SK-N-MC (cell line): ENCODE measurements around the gene NDC1.
A peak's percentile ranks its signal among the peaks of the same experiment; 100 is the strongest.
"Not testable (repeated sequence)": the region's sequence is repeated elsewhere in the genome, so short reads cannot be mapped to it uniquely, and the experiment has no call there.

Source experiments
- DNase-seq: peaks from one replicate; pipeline ENCODE4 v3.0.0-alpha.2; 2011; ENCODE audit warnings: low read depth, low spot score
- H3K27ac ChIP-seq: fragments of 200-600 bp; sonication (generic); 2 replicates; pipeline ENCODE4 v1.5.1; 2016; ENCODE audit warnings: mixed run types
- H3K36me3 ChIP-seq: fragments of 200-600 bp; sonication (generic); 2 replicates; pipeline ENCODE4 v1.6.1; 2017; ENCODE audit warnings: antibody characterized with exemption, low read length, mixed read lengths; ENCODE audit not compliant: insufficient read depth
- H3K4me3 ChIP-seq: fragments of 200-600 bp; sonication (generic); 2 replicates; pipeline ENCODE4 v1.5.1; 2016
- H3K9ac ChIP-seq: fragments of 200-600 bp; sonication (generic); 2 replicates; pipeline ENCODE4 v1.8.0; 2017; ENCODE audit warnings: mixed run types, mixed read lengths; ENCODE audit not compliant: insufficient read length
- H3K9me3 ChIP-seq: fragments of 200-600 bp; sonication (generic); 2 replicates; pipeline ENCODE4 v1.6.1; 2017; ENCODE audit warnings: low read depth, mild to moderate bottlenecking, antibody characterized with exemption, low read length, moderate library complexity, mixed read lengths
- EZH2 ChIP-seq: fragments of 200-600 bp; sonication (generic); IDR thresholded peaks from one replicate; pipeline ENCODE4 v1.6.1; 2017; ENCODE audit warnings: antibody characterized with exemption
- FOXP2 ChIP-seq: optimal IDR thresholded peaks from 2 replicates; pipeline ENCODE3; 2011; ENCODE audit warnings: mild to moderate bottlenecking, moderate library complexity; ENCODE audit not compliant: insufficient read depth; ENCODE audit errors: extremely low read length, control extremely low read depth
- POLR2AphosphoS5 ChIP-seq: IDR thresholded peaks from 2 replicates; pipeline ENCODE4 v1.6.1; 2012; ENCODE audit warnings: mild to moderate bottlenecking, low read depth, low read length, borderline replicate concordance

NDC1 gene

GRCh38 chr1:53837924-53838653, at the start of gene NDC1:
Gene NDC1 (minus strand): TSS chr1:53838296. CDS start chr1:53838261, 35 bp downstream.
- peaks cover 18% of the 10 kb centered on the region for H3K36me3 ChIP-seq
- H3K27ac ChIP-seq, result peak within 1 kb of the TSS; percentile 97
- peak within 1 kb of the TSS; percentile 96 for H3K9ac ChIP-seq
- TF ChIP-seq EZH2 (no peak), POLR2AphosphoS5 (peak; percentile 94), FOXP2 (no peak)
- H3K4me3 ChIP-seq, result peak within 1 kb of the TSS; percentile 91
- H3K9me3 ChIP-seq, result no peaks in the 10 kb centered on the region
- peak; percentile 91 for DNase-seq

DNA sequence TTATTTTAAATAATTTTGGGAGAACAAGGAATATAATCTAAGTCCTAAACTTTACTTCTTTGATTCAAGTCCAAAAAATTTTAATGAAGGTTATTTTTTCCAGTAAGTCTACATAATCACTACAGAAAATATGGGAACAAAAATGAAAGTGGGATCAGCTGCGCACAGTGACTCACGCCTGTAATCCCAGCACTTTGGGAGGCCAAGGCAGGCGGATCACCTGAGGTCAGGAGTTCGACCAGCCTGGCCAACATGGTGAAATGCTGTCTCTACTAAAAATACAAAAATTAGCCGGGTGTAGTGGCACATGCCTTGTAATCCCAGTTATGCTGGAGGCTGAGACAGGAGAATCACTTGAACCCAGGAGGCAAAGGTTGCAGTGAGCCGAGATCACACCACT, 45.5 kb upstream of the NDC1 start:
- H3K4me3 ChIP-seq, H3K27ac ChIP-seq, H3K36me3 ChIP-seq, H3K9ac ChIP-seq, DNase-seq, H3K9me3 ChIP-seq: not testable (repeated sequence)

- H3K9ac ChIP-seq, DNase-seq, H3K9me3 ChIP-seq, H3K4me3 ChIP-seq, H3K36me3 ChIP-seq, H3K27ac ChIP-seq: not testable (repeated sequence)
These were observed 43.8 kb upstream of the NDC1 start for GRCh38 chr1:53881853-53882252.

DNA sequence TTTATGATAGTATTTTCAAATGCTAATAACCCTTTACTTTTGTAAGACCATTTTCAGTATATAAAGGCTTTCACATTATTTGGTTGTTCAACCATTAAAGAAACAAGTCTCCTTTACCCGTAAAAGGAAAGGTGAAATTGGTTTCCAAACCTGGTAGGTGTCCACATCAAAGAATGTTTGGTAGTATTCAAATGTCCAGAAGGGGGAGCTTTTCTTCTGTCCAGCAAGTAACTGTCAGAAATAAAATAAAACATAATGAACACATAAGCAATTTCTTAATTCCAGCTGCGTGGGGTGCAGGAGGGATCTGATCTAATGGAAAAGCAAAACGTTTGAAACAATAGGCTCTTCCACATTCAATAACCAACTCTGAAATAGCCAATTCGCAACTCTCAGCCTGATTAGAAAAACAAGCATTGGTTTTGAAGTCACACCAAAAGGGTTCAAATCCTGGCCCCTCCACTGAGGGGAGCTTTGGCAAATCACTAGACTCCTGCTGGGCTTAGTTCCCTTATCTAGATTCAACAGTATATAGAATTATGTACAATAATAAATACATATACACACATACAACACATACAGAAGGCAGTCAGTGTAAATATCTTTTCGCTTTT, 40.5 kb upstream of the NDC1 start:
- TF ChIP-seq FOXP2 (no peak), EZH2 (no peak), POLR2AphosphoS5 (no peak)
- Histone ChIP-seq H3K9me3 (no peaks in the 10 kb centered on the region), H3K4me3 (no peak overlapping the region), H3K36me3 (peaks cover 17% of the 10 kb centered on the region), H3K9ac (no peak overlapping the region), H3K27ac (no peak overlapping the region)
- DNase-seq, result no peak

- H3K9ac ChIP-seq, H3K36me3 ChIP-seq, DNase-seq, H3K9me3 ChIP-seq, H3K4me3 ChIP-seq, H3K27ac ChIP-seq: not testable (repeated sequence)
These were observed 37.1 kb upstream of the NDC1 start for GRCh38 chr1:53875150-53875549.

- peaks cover 11% of the 10 kb centered on the region for H3K36me3 ChIP-seq
These were observed 33.8 kb upstream of the NDC1 start for GRCh38 chr1:53871773-53872484.

DNA sequence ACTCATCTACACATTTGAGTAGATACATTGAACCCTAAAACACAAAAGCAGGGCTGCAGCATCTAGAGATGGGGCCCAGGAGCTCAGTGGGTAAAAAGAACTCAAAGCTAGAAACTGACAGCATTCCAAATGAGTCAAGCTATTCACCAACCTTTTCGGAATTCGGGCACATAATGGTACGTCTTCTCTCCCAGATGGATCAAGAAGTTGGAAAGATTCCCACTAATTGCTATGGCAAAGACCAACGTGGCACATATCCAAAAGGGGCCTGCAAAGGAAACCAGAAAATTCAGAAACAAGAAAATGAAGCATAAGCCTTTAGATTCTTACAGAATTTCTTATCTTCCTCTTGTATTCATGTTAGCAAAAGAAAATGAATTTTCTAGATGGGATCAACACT, 33.1 kb upstream of the NDC1 start:
- Histone ChIP-seq H3K9me3 (no peaks in the 10 kb centered on the region), H3K27ac (peak overlapping the region; percentile 27; the same call in 1 of the 2 replicates), H3K36me3 (peaks cover 15% of the 10 kb centered on the region), H3K4me3 (peak overlapping the region; percentile 22), H3K9ac (no peak overlapping the region)
- TF ChIP-seq POLR2AphosphoS5 (no peak), EZH2 (no peak), FOXP2 (no peak)
- DNase-seq, result no peak

More at GRCh38 chr1:53871773-53872484, 33.8 kb upstream of the NDC1 start:
- H3K9ac ChIP-seq, result no peak overlapping the region
- TF ChIP-seq FOXP2 (no peak), EZH2 (no peak), POLR2AphosphoS5 (no peak)
- H3K27ac ChIP-seq, result peak overlapping the region; percentile 27; the same call in 1 of the 2 replicates
- no peak overlapping the region for H3K4me3 ChIP-seq
- no peak for DNase-seq
- H3K9me3 ChIP-seq, result no peaks in the 10 kb centered on the region

GRCh38 chr1:53869454-53870117, 31.5 kb upstream of the NDC1 start:
- no peak for DNase-seq
- Histone ChIP-seq H3K4me3 (no peak overlapping the region), H3K27ac (no peak overlapping the region), H3K9ac (no peak overlapping the region), H3K9me3 (no peaks in the 10 kb centered on the region), H3K36me3 (peaks cover 7% of the 10 kb centered on the region)
- TF ChIP-seq POLR2AphosphoS5 (no peak), EZH2 (no peak), FOXP2 (no peak)
